OCI-LY3 (cell line): ENCODE measurements around the gene HPD.
"Not testable (repeated sequence)": the region's sequence is repeated elsewhere in the genome, so short reads cannot be mapped to it uniquely, and the experiment has no call there.

ENCODE experiments used
- H2AFZ ChIP-seq: fragments of 200-600, 300-600 bp; shearing (Covaris generic); 2 replicates; pipeline ENCODE4 v1.6.0; 2014; ENCODE audit warnings: antibody characterized with exemption, low read depth, low read length
- H3K27ac ChIP-seq: fragments of 200-600, 300-600 bp; sonication (generic); 2 replicates; pipeline ENCODE4 v1.5.1; 2014; ENCODE audit warnings: mild to moderate bottlenecking, low read length, moderate library complexity, mixed read lengths
- H3K27me3 ChIP-seq: fragments of 200-600, 300-600 bp; sonication (generic); 2 replicates; pipeline ENCODE4 v1.6.1; 2014; ENCODE audit warnings: low read depth, low read length, mixed read lengths
- H3K36me3 ChIP-seq: fragments of 200-600, 300-600 bp; sonication (generic); replicated peaks from 2 replicates; pipeline ENCODE3; 2014; ENCODE audit warnings: low read depth, low read length, mixed read lengths
- H3K4me1 ChIP-seq: fragments of 300-600, 200-600 bp; sonication (generic); 2 replicates; pipeline ENCODE4 v1.6.1; 2014; ENCODE audit warnings: low read length, mixed read lengths
- H3K4me2 ChIP-seq: fragments of 200-600, 300-600 bp; sonication (generic); 2 replicates; pipeline ENCODE4 v1.6.1; 2014; ENCODE audit warnings: low read length, mixed read lengths
- H3K4me3 ChIP-seq: fragments of 300-600, 200-600 bp; sonication (generic); 2 replicates; pipeline ENCODE4 v1.5.1; 2014; ENCODE audit warnings: antibody characterized with exemption, mild to moderate bottlenecking, low read length, moderate library complexity
- H3K79me2 ChIP-seq: fragments of 300-600, 200-600 bp; shearing (Covaris generic); 2 replicates; pipeline ENCODE4 v1.6.1; 2014; ENCODE audit warnings: mild to moderate bottlenecking, low read length, mixed read lengths
- H3K9ac ChIP-seq: fragments of 300-600, 200-600 bp; shearing (Covaris generic); 2 replicates; pipeline ENCODE4 v1.6.0; 2014; ENCODE audit warnings: mild to moderate bottlenecking, low read length, moderate library complexity
- H3K9me3 ChIP-seq: fragments of 200-600, 300-600 bp; shearing (Covaris generic); 2 replicates; pipeline ENCODE4 v1.6.1; 2014; ENCODE audit warnings: low read length, mixed read lengths; ENCODE audit not compliant: insufficient read depth
- H4K20me1 ChIP-seq: fragments of 200-600, 300-600 bp; sonication (generic); 2 replicates; pipeline ENCODE4 v1.6.1; 2016; ENCODE audit warnings: low read length, mixed read lengths; ENCODE audit not compliant: insufficient read depth
- EZH2phosphoT487 ChIP-seq: fragments of 200-600 bp; shearing (Covaris generic); IDR thresholded peaks from 2 replicates; pipeline ENCODE4 v1.6.1; 2018; ENCODE audit warnings: antibody characterized with exemption, mixed run types, low read depth
- TF ChIP-seq, protein P1 (sequence below): fragments of 200-600, 300-600 bp; sonication (generic); IDR thresholded peaks from 2 replicates; pipeline ENCODE4 v1.5.1; 2014; ENCODE audit warnings: antibody characterized with exemption, low read length, low read depth

The HPD gene

GRCh38 chr12:121861636-121862254 is 3.1 kb upstream of the HPD start:
- no peak overlapping the region for H3K9ac ChIP-seq
- peak overlapping the region; percentile 12 for H3K4me2 ChIP-seq

GRCh38 chr12:121860699-121861098 is 2.0 kb upstream of the HPD start:
- not testable (repeated sequence) for H4K20me1 ChIP-seq, H3K4me3 ChIP-seq, H2AFZ ChIP-seq, H3K9me3 ChIP-seq, H3K36me3 ChIP-seq, H3K79me2 ChIP-seq, H3K9ac ChIP-seq, H3K27ac ChIP-seq, H3K4me2 ChIP-seq
- Histone ChIP-seq H3K4me1 (peaks cover 23% of the 10 kb centered on the region), H3K27me3 (peaks cover 10% of the 10 kb centered on the region; the same call in 1 of the 2 replicates)

More at GRCh38 chr12:121861636-121862254, 3.1 kb upstream of the HPD start:
- Histone ChIP-seq H3K79me2 (no peaks in the 10 kb centered on the region), H3K27me3 (peaks cover 3% of the 10 kb centered on the region; the same call in 1 of the 2 replicates), H2AFZ (no peak overlapping the region), H3K9me3 (no peaks in the 10 kb centered on the region), H3K36me3 (no peaks in the 10 kb centered on the region), H3K4me1 (peaks cover 12% of the 10 kb centered on the region), H4K20me1 (no peaks in the 10 kb centered on the region), H3K27ac (no peak overlapping the region), H3K4me3 (no peak overlapping the region)
- TF ChIP-seq, protein P1, sequence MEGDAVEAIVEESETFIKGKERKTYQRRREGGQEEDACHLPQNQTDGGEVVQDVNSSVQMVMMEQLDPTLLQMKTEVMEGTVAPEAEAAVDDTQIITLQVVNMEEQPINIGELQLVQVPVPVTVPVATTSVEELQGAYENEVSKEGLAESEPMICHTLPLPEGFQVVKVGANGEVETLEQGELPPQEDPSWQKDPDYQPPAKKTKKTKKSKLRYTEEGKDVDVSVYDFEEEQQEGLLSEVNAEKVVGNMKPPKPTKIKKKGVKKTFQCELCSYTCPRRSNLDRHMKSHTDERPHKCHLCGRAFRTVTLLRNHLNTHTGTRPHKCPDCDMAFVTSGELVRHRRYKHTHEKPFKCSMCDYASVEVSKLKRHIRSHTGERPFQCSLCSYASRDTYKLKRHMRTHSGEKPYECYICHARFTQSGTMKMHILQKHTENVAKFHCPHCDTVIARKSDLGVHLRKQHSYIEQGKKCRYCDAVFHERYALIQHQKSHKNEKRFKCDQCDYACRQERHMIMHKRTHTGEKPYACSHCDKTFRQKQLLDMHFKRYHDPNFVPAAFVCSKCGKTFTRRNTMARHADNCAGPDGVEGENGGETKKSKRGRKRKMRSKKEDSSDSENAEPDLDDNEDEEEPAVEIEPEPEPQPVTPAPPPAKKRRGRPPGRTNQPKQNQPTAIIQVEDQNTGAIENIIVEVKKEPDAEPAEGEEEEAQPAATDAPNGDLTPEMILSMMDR = no peak
- TF ChIP-seq EZH2phosphoT487 = no peak

- TF ChIP-seq, protein P1 = no peak
- no peak for TF ChIP-seq EZH2phosphoT487
- Histone ChIP-seq H3K79me2 (no peaks in the 10 kb centered on the region), H4K20me1 (no peaks in the 10 kb centered on the region), H3K9me3 (no peaks in the 10 kb centered on the region), H2AFZ (no peak overlapping the region), H3K4me2 (no peak overlapping the region), H3K9ac (no peak overlapping the region), H3K4me1 (peaks cover 27% of the 10 kb centered on the region), H3K27me3 (peaks cover 10% of the 10 kb centered on the region; the same call in 1 of the 2 replicates), H3K4me3 (no peak overlapping the region), H3K27ac (no peak overlapping the region), H3K36me3 (no peaks in the 10 kb centered on the region)
Observed at GRCh38 chr12:121860257-121860656, 1.6 kb upstream of the HPD start.

DNA sequence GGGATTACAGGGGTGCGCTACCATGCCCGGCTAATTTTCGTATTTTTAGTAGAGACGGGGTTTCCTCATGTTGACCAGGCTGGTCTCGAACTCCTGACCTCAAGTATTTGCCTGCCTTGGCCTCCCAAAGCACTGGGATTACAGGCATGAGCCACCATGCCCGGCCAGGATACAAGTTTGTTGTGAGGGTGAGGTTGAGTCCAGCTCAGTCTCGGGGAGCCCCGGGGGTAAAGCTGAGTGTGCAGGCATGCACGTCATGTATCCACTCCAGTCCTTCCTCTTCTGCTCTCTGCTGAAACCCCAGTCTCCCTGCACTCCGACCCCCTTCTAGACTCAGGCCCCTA is 369 bp downstream of the HPD start:
- H3K4me2 ChIP-seq = no peak overlapping the region
- no peak overlapping the region for H2AFZ ChIP-seq
- no peak overlapping the region for H3K4me3 ChIP-seq
- no peaks in the 10 kb centered on the region for H3K79me2 ChIP-seq
- H3K36me3 ChIP-seq = no peaks in the 10 kb centered on the region
- H3K9me3 ChIP-seq = no peaks in the 10 kb centered on the region
- H3K27me3 ChIP-seq = peaks cover 19% of the 10 kb centered on the region
- TF ChIP-seq EZH2phosphoT487 = no peak
- TF ChIP-seq, protein P1 = no peak
- H3K4me1 ChIP-seq = peaks cover 31% of the 10 kb centered on the region
- H3K9ac ChIP-seq = no peak overlapping the region
- H4K20me1 ChIP-seq = no peaks in the 10 kb centered on the region
- H3K27ac ChIP-seq = no peak overlapping the region
